Activated CD4-positive, alpha-beta T cell treated with anti-CD3 and anti-CD28 coated beads, Interleukin-10, Interleukin-2, amounts not matched to agents 100 ng/mL and 50 ng/mL, durations not matched to agents 16 hours and 8 hours (primary cell): ENCODE data around the gene NR6A1.

Source experiments
- DNase-seq: peaks from one replicate; pipeline ENCODE4 v3.0.0-alpha.2; 2020

Gene NR6A1

DNA sequence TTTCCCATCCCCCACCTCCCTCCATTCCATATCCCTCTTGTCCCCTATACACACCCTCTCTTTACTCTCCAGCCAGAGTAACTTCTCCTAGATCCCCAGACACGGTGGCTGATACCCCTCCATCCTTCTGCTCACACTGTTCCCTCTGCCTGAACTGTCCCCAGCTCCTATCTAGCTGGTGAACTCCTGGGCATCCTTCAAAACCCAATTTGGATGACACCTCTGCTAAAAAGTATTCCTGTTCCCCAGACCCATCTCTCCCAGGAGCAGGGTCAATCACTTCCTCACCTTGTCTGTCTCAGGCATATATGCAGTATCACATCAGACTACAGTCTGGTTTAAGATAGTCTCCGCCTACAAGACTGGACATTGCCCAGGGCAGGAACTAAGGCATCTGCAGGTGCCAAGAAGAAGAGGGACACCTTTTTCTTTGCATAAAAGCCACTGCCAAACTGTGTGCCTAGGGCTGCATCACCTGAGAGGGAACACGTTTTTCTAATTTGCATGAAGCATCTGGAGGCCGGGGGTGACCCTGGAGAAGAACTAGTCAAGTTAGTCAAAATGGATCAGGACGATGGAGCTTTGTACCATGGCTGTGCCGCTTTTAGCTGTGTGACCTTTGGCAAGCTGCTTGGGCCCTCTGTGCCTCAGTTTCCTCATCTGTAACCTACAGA, 291.0 kb downstream of the NR6A1 start:
- DNase-seq, result no peak

DNA sequence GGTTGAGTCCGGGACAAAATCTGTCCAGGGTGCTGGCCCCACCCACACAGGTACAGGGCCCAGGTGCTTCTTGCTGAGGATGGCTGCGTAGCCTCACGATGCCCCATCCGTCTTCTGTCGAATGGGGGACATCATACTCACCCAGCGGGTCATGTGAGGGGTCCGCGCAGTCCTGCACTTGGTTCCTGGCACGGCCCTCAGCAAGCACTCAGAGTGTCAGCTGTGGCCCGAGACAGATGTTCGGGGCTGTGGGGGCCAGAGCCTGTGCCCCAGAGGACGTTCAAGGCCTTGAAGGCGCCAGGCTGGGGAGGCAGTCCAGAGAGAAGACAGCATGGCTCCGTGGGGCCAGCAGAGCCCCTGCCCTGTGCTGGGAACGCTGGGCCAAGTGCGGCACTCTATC, 291.7 kb downstream of the NR6A1 start:
- no peak for DNase-seq

DNA sequence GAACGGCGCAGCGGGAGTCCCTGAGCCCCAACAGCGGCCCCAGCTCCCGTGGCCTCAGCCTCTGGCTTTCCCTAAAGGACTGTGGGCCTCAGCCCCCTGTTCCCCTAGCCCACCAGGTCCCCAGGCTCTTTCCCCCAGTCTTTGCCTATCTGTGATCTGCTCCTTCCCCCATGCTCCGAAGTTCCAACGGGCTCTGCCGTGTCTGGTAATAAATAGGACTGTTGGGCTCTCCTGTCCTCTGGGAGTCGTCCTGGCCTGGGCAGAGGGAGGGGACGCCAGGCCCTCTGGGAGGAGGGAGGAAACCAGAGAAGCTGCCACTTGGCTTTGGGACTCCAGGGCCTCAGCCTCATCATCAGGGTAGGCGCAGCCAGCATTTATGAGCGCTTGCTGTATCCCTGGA, 292.8 kb downstream of the NR6A1 start:
- DNase-seq, result no peak

DNA sequence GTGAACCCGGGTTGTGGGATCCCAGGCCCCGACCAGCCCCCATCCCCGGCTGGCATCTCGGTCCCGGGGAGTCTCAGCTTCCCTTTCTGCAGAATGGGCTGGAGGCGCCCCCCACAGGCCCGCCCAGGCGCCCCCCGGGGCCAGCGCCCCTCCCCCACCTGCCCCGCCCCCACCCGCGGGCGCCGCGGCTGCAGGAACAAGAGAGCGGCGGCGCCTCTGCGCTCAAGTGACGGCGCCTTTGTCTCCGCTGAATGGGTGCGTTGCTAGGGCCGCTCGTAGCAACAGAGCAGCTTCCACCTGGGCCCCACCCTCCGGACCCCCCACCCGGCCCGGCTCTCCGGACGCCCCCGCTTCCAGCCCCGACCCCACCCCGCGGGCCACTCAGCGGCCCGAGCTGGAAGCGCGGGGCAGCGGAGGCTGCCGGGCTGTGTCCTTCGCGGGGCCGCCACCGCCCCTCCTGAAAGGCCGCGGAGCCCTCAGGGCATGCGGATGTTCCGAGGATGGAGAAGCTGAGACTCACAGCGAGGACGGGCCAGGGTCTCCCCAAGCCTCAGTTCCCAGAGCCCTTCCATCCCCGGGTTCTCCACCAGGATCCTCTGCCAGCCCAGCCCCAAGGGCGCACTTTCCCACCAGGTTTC, 293.3 kb downstream of the NR6A1 start:
- DNase-seq, result no peak

DNA sequence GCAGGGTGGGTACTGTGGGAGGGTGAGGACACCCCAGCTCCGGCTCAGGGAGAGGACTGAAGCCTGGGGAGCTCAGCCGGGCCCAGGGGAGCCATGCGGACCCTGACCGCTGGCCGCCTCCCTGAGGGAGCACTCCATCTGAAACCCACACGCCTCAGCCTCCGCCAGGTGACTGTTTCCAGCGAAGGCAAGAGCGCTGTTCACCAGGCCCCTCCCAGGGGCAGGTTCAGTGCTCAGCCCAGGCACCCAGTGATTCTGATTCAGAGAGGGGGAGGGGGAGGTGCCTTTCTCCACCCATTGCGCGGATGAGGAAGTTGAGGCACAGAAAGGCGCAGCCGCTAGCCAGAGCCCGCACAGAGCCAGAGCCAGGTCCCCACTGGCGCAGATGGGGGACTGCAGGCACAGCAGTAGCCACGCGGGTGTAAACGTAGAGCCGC, 293.9 kb downstream of the NR6A1 start:
- DNase-seq, result no peak

DNA sequence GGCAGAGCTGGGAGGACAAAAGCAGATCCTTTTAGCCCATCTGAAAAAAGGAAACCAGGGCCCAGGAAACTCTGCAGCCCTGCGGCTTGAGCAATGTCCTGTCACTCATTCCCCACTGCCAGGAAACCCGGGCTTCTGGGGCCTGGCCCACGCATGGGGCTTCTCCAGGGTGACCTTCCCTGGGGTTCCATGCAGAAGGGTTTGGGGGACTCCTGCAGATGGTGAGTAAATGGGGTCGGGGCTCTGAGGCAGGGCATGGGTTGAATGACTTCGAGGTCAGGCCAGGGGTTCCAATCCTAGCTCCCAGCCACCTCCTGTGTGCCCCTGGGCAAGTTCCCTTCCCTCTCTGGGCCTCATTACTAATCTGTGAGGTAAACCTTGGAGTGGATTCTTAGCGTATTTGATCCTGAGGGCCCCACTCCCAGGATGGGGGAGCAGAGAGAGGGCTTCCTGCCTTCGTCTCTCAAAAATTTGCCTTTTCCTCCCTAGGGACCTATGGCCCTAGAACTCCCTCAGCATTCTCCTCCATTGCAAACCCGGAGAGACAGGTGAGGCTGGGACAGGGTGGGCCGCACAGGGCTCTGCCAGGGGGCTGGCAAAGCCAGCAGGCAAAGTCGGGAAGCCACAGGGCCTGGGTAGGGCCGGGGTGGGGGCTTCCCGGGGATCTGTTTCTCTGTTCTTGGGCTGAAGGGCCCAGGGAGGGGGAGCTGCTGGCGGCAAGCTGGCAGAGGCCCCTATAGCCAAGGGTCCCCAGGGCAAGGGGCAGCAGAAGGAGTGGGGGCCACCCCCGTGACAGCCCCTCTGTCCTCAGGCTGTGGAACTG, 295.0 kb downstream of the NR6A1 start:
- DNase-seq, result no peak

DNA sequence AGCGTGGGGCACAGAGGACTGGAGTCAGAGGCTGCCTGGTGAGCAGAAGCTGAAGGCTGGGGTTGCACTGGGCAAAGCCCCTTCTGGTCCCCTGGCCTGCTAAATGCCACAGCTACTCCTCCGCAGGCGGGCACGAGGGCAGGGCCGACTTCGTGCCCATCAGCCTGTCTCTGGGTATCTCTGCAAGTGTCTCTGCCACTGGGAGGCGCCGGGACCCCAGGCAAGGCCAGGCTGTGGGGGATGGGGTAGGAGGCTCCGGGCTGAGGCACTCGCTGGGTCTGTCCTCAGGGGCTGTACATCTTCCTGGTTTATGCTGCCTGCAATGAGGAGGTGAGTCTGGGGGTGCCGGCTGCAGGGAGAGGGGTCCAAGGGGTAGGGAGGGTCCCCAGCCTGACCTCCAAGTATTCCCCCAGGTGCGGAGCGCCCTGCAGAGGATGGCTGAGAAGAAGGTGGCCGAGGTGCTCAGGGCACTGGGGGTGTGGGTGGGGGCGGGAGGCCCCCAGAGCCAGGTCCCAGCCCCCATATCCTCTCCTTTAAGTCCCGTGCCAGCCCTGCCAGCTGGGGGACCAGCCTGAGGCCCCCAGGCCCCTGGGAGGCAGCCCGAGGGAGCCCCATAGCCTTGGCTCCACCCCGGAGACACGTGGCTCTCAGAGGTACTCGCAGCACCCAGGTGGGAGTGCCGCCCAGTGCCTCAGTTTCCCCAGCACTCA, 295.8 kb downstream of the NR6A1 start:
- DNase-seq, result no peak

DNA sequence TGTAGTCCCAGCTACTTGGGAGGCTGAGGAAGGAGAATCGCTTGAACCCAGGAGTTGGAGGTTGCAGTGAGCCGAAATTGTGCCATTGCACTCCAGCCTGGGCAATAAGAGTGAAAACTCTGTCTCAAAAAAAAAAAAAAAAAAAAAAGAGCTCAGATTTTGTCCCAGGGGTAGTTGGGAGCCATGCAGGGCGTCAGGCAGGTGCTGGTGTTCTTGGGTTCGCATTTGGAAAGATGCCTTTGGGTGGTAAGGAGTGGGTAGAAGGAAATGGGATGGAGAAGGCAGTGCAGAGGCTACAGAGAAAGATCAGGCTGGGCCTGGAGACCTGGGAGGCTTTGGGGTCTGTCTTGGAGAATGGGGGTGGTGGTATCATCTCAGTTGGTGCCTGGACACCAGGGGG, 297.0 kb downstream of the NR6A1 start:
- no peak for DNase-seq

DNA sequence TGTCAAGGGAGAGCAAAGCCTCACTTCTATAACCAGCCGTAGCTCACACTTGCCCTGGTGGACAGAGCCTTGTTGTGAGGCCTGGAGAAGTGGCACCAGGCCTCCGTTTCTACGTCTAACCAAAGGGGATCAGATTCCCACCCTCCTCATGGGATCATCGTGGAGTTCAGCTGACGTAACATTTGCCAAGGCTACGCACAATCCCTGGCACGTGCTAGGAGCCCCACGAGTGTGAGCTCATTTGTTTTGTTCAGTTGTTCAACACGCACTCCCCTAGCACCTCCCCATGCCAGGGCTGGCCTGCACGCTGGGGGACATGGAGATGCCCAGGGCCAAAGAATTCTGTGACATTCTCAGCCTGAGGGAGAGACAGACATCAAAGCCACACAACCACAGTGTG, 297.8 kb downstream of the NR6A1 start:
- no peak for DNase-seq

DNA sequence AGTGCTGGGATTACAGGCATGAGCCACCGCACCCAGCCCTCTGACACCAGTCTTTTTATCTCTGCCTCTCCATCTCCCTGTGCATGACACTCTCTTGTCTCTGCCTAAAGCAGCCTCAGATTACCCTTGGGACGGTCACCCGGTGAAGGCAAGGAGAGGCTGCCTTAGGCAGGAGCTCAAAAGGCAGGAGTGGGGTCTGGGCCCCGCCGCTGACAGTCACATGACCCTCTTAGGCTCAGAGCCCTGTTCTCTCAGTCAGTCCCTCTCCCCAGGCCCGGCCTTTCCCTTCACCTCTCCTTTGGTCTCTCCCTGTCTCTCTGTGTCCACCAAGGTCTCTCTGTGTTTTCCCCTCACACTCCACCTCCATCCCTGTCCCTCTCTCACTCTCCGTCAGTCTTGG, 298.3 kb downstream of the NR6A1 start:
- no peak for DNase-seq

DNA sequence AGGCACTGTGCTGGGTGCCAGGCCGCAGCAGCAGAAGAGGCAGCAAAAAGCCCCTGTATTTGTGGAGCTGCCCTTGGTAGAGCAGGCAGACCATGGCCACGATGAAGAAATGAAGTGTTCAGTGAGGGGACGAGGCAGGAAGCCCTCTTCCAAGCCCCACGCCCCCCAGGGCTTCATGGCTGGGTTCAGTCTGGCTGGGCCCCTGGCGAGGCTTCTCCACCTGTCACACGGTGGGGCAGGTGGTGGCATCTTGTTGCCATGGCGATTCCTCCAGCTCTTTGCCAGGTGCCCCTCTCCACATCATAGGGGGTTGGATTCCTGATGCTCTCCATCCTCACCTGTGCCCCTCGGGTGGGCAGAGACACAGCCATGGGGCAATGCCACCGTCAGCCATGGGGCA, 299.4 kb downstream of the NR6A1 start:
- no peak for DNase-seq

DNA sequence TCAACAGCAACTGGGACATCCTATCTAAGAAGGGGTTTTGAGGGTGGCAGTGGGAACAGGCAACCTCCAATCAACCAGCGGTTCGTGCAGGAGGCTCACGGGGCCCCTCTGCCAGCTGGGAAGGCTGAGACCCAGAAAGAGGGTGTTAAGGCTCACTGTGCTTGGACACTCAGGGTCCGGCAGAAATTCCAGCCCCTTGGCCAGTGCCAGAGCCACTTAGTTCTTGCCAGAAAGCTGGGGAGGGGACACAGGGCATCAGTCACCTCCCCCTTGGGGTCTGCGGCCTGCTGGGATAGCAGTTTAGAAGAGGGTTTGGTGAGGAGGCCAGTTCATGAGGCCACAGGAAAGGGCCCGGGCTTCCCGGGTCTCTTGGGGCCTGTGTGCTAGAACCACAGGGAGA, 300.4 kb downstream of the NR6A1 start:
- DNase-seq, result no peak

DNA sequence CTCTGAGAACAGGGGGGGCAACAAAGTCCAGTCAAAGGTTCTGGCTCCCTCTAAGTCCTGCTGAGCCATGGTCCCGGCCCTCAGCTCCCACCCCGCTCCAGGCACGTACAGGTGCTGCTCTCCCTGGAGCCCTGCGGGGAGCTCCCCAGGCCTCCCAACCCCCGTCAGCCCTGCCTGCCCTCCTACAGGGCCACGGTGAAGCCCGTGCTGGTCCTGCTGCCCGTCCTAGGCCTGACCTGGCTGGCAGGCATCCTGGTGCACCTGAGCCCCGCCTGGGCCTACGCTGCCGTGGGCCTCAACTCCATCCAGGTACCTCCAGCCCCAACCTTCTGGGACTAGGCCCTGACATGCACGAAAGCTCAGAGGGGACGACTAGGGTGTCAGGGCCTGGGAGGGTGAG, 300.8 kb downstream of the NR6A1 start:
- no peak for DNase-seq

DNA sequence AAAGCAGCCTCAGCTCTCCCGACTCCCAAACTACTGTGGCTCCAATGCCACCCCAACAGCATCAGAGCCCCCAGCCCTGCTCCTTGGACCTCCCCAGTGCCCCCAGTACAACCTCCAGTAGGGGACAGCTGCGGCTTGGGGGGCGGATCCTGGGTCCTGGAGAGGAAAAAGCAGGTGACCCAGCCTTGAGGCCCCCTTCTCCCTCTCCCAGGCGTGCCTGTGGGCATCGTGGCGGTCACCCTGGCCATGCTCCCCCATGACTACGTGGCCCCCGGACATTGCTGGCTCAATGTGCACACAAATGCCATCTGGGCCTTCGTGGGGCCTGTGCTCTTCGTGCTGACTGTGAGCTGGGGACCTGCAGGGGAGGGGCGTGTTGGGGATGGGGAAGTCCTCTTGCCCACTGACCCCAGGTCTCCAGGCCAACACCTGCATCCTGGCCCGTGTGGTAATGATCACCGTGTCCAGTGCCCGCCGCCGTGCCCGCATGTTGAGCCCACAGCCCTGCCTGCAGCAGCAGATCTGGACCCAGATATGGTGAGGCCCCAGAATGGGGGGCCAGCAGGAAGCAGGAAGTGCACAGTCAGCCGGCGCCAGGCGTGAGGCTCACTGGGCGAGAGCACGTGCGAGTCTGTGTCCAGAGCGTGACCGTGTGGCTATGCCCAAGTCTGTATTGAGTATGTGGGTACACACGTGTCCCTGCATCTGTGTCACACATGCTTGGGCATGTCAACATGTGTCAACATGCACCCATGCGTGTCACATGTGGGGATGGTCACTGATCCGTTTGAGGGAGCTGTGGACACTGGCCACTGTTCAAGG, 301.9 kb downstream of the NR6A1 start:
- DNase-seq, result no peak

DNA sequence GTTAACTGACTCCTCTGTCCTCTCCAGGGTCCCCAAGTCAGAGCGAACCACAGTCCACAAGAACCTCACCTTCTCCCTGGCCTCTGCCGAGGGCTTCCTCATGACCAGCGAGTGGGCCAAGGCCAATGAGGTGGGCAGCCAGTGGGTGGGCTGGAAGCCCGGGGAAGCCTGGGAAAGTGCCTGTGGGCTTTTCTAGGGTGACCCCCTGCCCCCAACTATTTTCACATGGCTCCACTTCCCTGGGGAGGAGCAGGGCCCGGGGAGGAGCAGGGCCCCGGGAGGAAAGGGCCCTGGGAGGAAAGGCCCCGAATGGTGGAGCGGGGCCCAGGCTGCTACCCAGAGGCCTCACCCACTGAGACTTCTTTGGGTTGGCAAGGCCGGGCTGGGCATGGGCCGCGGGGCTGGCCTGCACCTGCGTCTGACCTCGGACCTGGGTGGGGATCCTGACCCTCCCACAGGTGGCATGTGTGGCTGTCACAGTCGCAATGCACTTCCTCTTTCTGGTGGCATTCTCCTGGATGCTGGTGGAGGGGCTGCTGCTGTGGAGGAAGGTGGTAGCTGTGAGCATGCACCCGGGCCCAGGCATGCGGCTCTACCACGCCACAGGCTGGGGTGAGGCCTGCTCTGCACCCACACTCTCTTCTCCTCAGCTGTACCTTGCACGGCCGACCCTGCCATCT, 302.9 kb downstream of the NR6A1 start:
- no peak for DNase-seq

DNA sequence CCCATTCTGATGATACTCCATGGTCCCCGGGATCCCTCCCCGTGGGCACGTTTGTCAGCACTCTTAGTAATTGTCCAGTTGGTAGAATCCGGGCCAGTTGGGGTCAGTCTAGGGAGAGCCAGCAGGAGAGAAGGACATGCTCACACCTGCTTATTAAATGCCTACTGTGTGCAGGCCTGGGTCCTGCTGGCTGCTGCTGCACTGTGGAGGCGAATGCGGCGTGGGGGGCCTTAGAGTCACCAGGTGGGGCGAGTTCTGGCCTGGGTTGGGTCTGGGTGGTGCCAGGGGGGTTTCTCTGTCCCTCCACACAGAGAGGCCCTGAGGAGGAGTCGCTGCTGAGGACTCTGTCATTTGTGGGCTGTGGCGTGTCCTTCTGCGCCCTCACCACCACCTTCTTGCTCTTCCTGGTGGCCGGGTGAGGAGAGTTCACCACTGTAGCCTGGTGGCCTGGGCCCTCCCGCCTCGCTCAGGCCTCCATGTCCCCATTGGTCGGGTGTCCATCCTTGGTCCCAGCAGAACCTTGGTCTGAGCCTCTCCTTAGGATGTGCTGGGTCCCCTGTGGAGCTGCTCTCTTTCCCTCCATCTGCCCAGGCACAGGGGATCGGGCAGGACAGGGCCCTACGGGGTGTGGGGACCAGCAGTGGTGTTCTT, 303.6 kb downstream of the NR6A1 start:
- DNase-seq, result no peak
